Gastrocnemius medialis (tissue), 4 donors: ENCODE data around the gene TEX2. TPM values are rescaled to one million over a fixed set of nuclear protein-coding genes. Genes with fewer than 3 reads are reported as not detected.

Source experiments
- ATAC-seq, 2 donors: fragments of 150-250 bp; one replicate each; pipeline ENCODE4 v1.9.1; 2016
- DNase-seq, 2 donors: peaks; one replicate each; pipeline ENCODE4 v3.0.0-alpha.2; 2019
- H3K27ac ChIP-seq, 4 donors: fragments of 200-600 bp; sonication (generic); 1 replicate in 1 of 4; 2 replicates in 3 of 4; pipeline ENCODE4 v1.5.1; 2016 to 2018; ENCODE audit warnings: mild to moderate bottlenecking in 2 of 4, moderate library complexity in 1 of 4
- H3K27me3 ChIP-seq, 3 donors: fragments of 200-600 bp; sonication (generic) in 2 of 3; 1 replicate in 1 of 3; 2 replicates in 2 of 3; pipeline versions ENCODE4 v1.5.1 to v1.6.0; 2016 to 2019; ENCODE audit warnings: mild to moderate bottlenecking in 1 of 3, moderate library complexity in 1 of 3
- H3K36me3 ChIP-seq, 2 donors: fragments of 200-600 bp; sonication (generic) in 1 of 2; one replicate each; pipeline ENCODE4 v1.5.1; 2017 to 2018
- H3K4me1 ChIP-seq, 2 donors: fragments of 200-600 bp; sonication (generic) in 1 of 2; one replicate each; pipeline ENCODE4 v1.5.1; 2016 to 2017; ENCODE audit warnings: mild to moderate bottlenecking in 2 of 2
- H3K4me3 ChIP-seq, 4 donors: fragments of 200-600 bp; sonication (generic) in 3 of 4; 1 replicate in 1 of 4; 2 replicates in 3 of 4; pipeline ENCODE4 v1.5.1; 2016 to 2019; ENCODE audit warnings: mild to moderate bottlenecking in 2 of 4
- H3K9me3 ChIP-seq, 3 donors: fragments of 200-600 bp; sonication (generic) in 2 of 3; 1 replicate in 1 of 3; 2 replicates in 2 of 3; pipeline ENCODE4 v1.5.1; 2016 to 2019
- POLR2A ChIP-seq, 2 donors: fragments of 450-650 bp; IDR thresholded peaks; one replicate each; pipeline ENCODE4 v1.6.1; 2017; ENCODE audit warnings: antibody characterized with exemption in 2 of 2, mild to moderate bottlenecking in 2 of 2, moderate library complexity in 2 of 2
- in situ Hi-C, 4 donors: fragments of 200-750 bp; cut with MboI; loops; one replicate each; pipeline versions ENCODE4 v1.15.0 to v1.8.0; 2017; ENCODE audit warnings: low sequenced_read_pairs in 4 of 4
- intact Hi-C: fragments of 100-400 bp; cut with DNase I; formaldehyde crosslinking; loops from one replicate; pipeline ENCODE4 v1.15.1; 2023; ENCODE audit warnings: low total_unique reads
- total RNA-seq, 4 donors: library from RNA; depleted of rRNA; stranded (reverse); fragments of >200 nt; gene quantifications; one replicate each; pipeline versions ENCODE4 v1.1.0 to v1.2.3, GENCODE V29; 2016
- TF ChIP-seq, protein P1 (sequence below), 5 experiments: fragments of 450-650 bp in 3 of 5; fragments of 200-600 bp in 2 of 5; sonication (generic) in 2 of 5; IDR thresholded peaks in 4 of 5; conservative IDR thresholded peaks in 1 of 5; 1 replicate in 4 of 5; 2 replicates in 1 of 5; pipeline ENCODE4 v1.5.1; 2016 to 2019; ENCODE audit warnings: antibody characterized with exemption in 5 of 5, mild to moderate bottlenecking in 3 of 5, moderate library complexity in 3 of 5

Gene TEX2
- total RNA-seq, 4 donors from 2014 or later: 39.0 to 91.1 (median 77.4) TPM

DNA sequence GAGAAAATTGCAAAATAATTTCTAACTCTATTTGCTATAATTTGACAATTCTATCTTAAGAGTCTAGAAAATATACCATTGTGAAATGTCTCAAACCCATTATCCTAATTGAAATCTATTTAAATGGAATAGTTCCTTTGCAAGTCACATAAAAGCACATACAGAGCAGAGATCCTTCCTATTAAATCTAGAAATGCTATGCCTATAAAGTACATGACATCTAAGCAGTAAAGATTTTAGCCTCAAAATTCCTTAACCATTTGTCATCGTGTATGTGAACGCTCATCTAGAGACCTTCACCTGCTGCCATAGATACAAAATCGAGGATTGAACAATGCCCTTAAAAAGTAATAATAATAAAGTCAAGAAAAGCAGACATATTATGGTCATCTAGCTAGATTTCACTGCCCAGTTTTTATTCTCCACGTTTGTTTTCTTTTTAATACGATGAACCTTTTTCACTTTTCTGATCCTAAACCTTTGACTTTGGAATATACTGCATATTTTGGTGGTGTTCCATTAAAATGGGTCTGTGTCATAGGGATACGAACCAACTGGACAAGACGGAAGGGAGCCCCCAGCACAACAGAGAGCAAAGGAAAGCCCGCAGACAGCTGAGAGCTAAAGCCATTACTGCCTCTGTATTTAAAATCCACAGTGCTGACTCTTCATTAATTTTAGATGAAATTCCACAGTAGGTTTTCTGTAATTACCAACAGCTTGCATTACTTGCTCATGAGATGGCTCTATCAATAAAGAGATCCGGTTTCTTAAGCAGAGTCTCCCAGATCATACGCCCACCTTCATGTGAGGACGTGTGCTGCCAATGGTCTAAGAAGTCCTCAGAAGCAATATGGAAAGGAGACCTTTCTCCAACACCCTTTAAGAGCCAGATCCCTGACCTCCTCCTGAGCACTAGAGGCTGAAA, 17.6 kb downstream of the TEX2 start:
- Histone ChIP-seq H3K4me1 (peaks cover 56 to 57% of the 10 kb centered on the region in 2 donors), H3K27me3 (no peaks in the 10 kb centered on the region), H3K4me3 (no peak overlapping the region), H3K27ac (peak overlapping the region in 1 of 4 donors; percentile 15), H3K9me3 (no peaks in the 10 kb centered on the region), H3K36me3 (no peaks in the 10 kb centered on the region)
- DNase-seq: no peak
- no peak for ATAC-seq
- TF ChIP-seq POLR2A (IDR thresholded peaks at IDR 0.05): no peak
- TF ChIP-seq, protein P1, sequence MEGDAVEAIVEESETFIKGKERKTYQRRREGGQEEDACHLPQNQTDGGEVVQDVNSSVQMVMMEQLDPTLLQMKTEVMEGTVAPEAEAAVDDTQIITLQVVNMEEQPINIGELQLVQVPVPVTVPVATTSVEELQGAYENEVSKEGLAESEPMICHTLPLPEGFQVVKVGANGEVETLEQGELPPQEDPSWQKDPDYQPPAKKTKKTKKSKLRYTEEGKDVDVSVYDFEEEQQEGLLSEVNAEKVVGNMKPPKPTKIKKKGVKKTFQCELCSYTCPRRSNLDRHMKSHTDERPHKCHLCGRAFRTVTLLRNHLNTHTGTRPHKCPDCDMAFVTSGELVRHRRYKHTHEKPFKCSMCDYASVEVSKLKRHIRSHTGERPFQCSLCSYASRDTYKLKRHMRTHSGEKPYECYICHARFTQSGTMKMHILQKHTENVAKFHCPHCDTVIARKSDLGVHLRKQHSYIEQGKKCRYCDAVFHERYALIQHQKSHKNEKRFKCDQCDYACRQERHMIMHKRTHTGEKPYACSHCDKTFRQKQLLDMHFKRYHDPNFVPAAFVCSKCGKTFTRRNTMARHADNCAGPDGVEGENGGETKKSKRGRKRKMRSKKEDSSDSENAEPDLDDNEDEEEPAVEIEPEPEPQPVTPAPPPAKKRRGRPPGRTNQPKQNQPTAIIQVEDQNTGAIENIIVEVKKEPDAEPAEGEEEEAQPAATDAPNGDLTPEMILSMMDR (IDR thresholded peaks at IDR 0.05 in 4 of 5, conservative IDR thresholded peaks at IDR 0.05 in 1 of 5): no peak
- intact Hi-C loops: no loop called here
- in situ Hi-C loops: no loop called here

- Histone ChIP-seq H3K4me1 (peaks cover 52 to 60% of the 10 kb centered on the region in 2 donors), H3K36me3 (no peaks in the 10 kb centered on the region), H3K27ac (peak overlapping the region in 1 of 4 donors; percentile 10), H3K4me3 (no peak overlapping the region), H3K27me3 (no peaks in the 10 kb centered on the region), H3K9me3 (no peaks in the 10 kb centered on the region)
- in situ Hi-C loops: no loop called here
- TF ChIP-seq, protein P1 (IDR thresholded peaks at IDR 0.05 in 4 of 5, conservative IDR thresholded peaks at IDR 0.05 in 1 of 5): no peak
- no peak for TF ChIP-seq POLR2A (IDR thresholded peaks at IDR 0.05)
- DNase-seq (no peak), ATAC-seq (no peak)
- intact Hi-C loops: no loop called here
Observed at GRCh38 chr17:64244165-64244564, 18.9 kb downstream of the TEX2 start.

GRCh38 chr17:64243340-64243739, 19.7 kb downstream of the TEX2 start:
- intact Hi-C loops: no loop called here
- no peaks in the 10 kb centered on the region for H3K27me3 ChIP-seq
- H3K4me3 ChIP-seq: no peak overlapping the region
- TF ChIP-seq, protein P1 (IDR thresholded peaks at IDR 0.05 in 4 of 5, conservative IDR thresholded peaks at IDR 0.05 in 1 of 5): no peak
- TF ChIP-seq POLR2A (IDR thresholded peaks at IDR 0.05): no peak
- no peak for DNase-seq
- H3K4me1 ChIP-seq: peaks cover 47 to 64% of the 10 kb centered on the region in 2 donors
- H3K36me3 ChIP-seq: no peaks in the 10 kb centered on the region
- H3K27ac ChIP-seq: peak overlapping the region in 1 of 4 donors; percentile 10
- ATAC-seq: no peak
- H3K9me3 ChIP-seq: no peaks in the 10 kb centered on the region
- in situ Hi-C loops: no loop called here

- no peak for ATAC-seq
- TF ChIP-seq POLR2A (IDR thresholded peaks at IDR 0.05): no peak
- TF ChIP-seq, protein P1 (IDR thresholded peaks at IDR 0.05 in 4 of 5, conservative IDR thresholded peaks at IDR 0.05 in 1 of 5): no peak
- H3K4me3 ChIP-seq: no peak overlapping the region
- no peak for DNase-seq
- H3K36me3 ChIP-seq: no peaks in the 10 kb centered on the region
- intact Hi-C loops (no loop called here), in situ Hi-C loops (no loop called here)
- H3K9me3 ChIP-seq: no peaks in the 10 kb centered on the region
- H3K27ac ChIP-seq: peak overlapping the region in 2 of 4 donors; percentile 11 to 74
- no peaks in the 10 kb centered on the region for H3K27me3 ChIP-seq
- H3K4me1 ChIP-seq: peaks cover 48 to 68% of the 10 kb centered on the region in 2 donors
Observed at GRCh38 chr17:64242633-64243032, 20.4 kb downstream of the TEX2 start.
